Superior temporal gyrus (tissue), 1 donor: ENCODE results near the gene PTCD1.

Experiments
- DNase-seq: peaks from one replicate; pipeline ENCODE4 v3.0.0-alpha.2; 2016; ENCODE audit errors: extremely low spot score

Gene PTCD1

DNA sequence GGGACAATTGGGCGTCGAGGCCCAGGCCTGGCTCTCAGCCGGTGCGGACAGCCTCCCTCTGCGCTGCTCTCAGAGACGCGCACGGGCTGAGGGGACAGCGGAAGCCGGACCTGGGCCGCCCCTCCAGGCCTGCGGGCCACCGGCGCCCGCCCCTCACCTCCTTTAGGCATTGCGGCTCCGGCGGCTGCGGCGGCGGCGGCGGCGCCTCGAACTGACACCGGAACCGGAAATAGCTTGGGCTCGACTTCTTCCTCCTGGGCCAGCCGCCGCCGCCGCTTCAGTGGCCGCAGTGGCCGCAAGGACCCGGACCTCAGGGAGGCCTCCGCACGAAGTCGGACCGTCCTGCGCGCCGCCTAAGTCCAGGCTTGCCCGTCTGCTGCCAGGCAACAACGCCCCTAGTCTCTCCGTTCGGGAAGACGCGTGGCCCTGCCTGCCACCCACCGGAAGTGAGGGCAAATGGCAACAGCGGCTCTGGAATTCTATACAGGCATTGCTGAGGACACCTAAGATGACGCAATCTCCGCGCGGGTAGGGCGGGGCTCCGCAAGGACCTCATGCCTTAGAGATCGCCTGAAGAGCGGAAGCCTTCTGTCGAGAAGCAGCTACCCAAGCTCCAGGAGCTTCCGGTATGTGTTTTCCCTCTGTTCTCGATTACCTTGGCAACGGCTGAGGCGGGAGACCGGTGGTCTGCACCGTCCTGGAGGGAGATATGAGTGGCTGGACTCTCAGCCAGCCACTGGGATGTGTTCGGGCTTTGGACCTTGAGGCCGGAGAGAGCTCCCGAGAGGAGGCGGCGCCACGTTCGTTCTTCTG is 30.0 kb downstream of the PTCD1 start, which contains the start of the genes BUD31 and PDAP1:
BUD31 (plus strand) TSS at position 591 of the 813 bp plus-strand sequence. CDS start 2,124 bp downstream, outside the sequence.
PDAP1 (minus strand) TSS at position 219 of the 813 bp plus-strand sequence; CDS start at position 170, 49 bp downstream.
- DNase-seq: peak; percentile 96

DNA sequence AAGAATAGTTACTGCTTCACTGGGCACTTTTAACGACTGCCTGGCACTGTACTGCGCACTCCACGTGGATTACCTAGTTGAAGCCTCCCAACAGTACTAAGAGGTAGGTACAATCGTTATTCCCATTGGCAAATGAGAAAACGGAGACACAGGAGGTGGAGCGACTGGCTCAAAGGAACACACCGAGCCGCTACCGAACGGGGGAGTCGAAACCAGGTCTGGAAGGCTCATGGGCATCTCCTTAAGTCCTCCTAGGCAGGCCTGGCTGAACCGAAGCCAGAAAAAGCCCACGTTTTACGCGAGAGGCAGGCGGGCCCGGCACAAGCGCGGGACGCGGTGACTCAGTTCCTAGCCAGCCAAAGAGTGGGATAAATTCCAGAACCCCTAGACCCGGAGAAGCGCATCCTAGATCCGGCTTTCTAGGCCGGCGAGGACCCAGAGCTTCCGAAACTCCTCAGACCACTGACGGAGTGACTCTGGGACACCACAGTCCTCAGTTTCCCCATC is 30.7 kb downstream of the PTCD1 start:
- peak; percentile 44 for DNase-seq

GRCh38 chr7:99406557-99406956 is 32.0 kb downstream of the PTCD1 start:
- no peak for DNase-seq

GRCh38 chr7:99404977-99405320 is 33.6 kb downstream of the PTCD1 start:
- DNase-seq: no peak

GRCh38 chr7:99404235-99404976 is 34.2 kb downstream of the PTCD1 start:
- DNase-seq: no peak

GRCh38 chr7:99403764-99404163 is 34.8 kb downstream of the PTCD1 start:
- DNase-seq: no peak

GRCh38 chr7:99402854-99403253 is 35.7 kb downstream of the PTCD1 start:
- DNase-seq: no peak

DNA sequence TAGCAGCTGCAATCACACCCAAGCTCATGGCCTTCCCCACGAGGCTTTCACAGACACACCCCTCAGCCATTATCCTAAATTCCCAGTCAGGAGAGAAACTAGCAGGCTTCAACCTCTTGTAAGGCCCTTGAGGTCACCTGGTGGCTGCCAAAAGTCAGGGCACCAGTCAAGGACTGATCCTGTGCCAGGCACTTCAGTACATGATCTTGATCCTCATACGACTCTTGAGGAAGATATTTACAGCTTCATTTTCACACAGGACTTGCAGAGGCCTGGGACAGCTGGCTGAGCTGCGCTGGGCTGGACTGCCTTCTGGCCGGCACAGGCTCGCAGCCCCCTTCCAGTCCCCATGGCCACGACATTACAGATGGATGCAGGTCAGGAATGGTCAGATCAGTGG is 39.0 kb downstream of the PTCD1 start:
- DNase-seq: no peak

GRCh38 chr7:99398891-99399445 is 39.6 kb downstream of the PTCD1 start:
- no peak for DNase-seq

DNA sequence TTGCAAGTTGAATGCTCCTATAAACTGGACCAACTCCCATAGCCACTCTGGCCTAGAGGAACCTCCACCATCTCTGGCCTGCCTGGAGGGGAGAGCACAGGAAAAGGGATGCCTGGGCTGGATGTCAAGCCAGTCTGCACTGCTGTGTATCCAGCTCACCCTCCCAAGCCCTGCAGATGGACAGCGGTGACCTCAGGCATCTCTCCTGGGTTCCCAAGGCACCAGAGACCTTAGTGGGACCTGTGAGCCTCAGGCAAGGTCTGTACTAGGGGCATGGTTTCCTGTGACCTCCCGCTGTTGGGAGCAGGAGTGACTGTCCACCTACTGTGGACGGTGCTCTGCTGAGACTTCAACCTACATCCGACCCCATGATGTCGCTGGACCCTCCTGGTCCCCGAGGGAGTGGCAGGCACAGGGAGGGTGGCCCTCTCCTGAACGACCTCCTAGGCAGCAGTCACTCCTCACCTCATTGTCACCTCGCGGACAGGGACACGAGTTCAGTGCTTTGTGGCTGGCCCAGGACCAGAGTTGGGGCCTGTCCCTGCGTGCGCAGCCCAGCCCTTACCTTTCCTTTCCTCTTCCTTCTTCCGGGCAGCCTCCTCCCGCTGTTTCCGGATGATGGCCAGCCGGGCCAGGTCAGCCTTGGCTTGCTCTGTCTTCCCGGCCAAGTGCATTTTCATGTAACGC is 41.2 kb downstream of the PTCD1 start:
- DNase-seq: no peak

GRCh38 chr7:99396418-99397296 is 41.9 kb downstream of the PTCD1 start:
- no peak for DNase-seq

DNA sequence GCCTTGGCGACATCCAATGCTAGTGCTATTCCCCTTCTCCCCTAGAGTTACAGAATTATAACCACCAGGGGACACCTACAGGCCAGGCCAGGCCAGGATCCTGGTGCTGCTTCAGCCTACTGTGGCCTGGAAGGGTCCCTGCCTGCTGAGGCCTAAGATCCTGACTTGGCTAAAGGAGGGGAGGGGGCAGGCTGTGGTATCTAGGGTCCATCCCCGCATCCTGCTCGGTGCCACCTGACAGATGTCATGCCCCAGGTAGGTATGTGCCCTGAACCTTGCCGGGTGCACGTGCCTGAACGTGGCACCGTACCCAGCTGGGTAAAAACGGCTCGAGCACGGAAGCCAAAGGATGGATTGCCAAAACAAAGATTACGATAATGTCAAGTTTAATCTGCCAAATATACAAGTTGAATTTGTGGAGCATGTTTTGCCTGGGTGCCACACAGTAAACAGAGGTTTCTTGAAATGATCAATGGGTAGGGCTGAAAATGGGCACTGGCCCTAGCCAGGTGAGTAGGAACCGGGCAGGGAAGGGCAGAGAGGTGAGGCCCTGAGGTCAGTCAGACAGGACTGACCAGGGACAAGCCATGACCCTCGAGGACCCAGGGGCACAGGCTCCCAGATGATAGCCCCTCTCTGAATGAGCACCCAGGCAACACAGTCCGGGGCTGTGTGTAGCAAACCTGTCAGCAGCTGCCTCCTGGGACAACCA is 42.8 kb downstream of the PTCD1 start:
- DNase-seq: no peak

DNA sequence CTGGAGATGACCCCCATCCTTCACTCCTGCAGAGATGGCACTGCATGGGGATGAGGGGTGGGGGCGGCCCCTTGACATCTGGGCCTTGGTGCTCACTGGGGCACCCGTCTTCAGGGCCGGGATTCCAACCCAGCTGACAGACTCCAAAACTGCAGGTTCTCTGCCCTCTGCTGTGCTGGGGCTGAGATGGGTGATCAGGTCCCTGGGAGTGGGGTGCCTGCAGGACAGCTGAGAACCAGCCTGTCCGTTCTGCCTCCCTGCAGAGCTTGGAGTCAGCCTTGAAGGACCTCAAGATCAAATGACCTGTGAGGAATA is 44.5 kb downstream of the PTCD1 start:
- no peak for DNase-seq

- DNase-seq: no peak
These were observed 45.0 kb downstream of the PTCD1 start for GRCh38 chr7:99393355-99394187.

GRCh38 chr7:99392659-99393354 is 45.8 kb downstream of the PTCD1 start:
- DNase-seq: peak; percentile 38

GRCh38 chr7:99392046-99392445 is 46.6 kb downstream of the PTCD1 start:
- no peak for DNase-seq

DNA sequence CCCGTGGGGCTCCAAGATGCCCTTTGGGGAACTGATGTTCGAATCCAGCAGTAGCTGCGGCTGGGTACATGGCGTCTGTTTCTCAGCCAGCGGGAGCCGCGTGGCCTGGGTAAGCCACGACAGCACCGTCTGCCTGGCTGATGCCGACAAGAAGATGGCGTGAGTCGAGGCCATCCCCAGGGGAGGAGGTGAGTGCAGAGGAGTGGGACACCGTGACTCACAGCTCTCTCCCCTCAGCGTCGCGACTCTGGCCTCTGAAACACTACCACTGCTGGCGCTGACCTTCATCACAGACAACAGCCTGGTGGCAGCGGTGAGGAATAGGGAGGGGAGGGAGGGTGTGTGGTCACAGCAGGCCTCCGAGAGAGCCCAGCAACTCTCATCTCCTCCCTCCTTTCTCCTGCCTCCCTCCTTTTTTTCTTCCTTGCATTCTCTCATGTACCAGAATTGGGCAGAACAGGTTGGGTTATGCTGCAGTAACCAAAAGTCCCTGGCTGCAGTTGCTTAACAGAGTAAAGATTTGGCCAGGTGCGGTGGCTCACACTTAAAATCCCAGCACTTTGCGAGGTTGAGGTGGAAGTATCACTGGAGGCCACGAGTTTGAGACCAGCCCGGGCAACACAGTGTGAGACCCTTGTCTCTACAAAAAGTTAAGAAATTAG is 47.5 kb downstream of the PTCD1 start:
- no peak for DNase-seq

DNA sequence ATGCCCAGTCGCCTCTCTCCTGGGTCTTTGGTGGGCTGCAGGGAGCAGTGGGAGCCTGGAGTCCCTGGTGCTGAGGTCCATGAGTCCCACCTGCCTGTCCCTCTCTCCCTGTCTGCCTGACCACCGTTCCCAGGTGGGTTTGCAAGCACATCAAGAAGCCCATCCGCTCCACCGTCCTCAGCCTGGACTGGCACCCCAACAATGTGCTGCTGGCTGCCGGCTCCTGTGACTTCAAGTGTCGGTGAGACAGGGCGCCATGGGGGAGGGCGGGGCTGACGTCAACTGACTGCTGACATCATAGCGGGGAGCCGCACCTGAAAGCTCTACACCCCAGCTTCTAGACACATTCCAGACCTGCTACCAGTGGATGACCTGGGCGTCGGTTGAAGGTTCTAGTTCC is 48.8 kb downstream of the PTCD1 start:
- DNase-seq: no peak
